GM18907 (cell line): ENCODE measurements around the gene MUC5AC.
"Not testable (repeated sequence)": the region's sequence is repeated elsewhere in the genome, so short reads cannot be mapped to it uniquely, and the experiment has no call there.

ENCODE experiments used
- ATAC-seq: cut with Tn5 transposase; IDR thresholded peaks from one replicate; pipeline ENCODE4 v1.9.1; 2021; ENCODE audit warnings: mild to moderate bottlenecking, moderate library complexity; ENCODE audit not compliant: unreplicated experiment

Gene MUC5AC

GRCh38 chr11:1206391-1207271, 48.9 kb downstream of the MUC5AC start:
- no peak for ATAC-seq

GRCh38 chr11:1207401-1208143, 49.8 kb downstream of the MUC5AC start:
- ATAC-seq: no peak

- no peak for ATAC-seq
These were observed 50.3 kb downstream of the MUC5AC start for GRCh38 chr11:1208144-1208393.

- no peak for ATAC-seq
These were observed 50.9 kb downstream of the MUC5AC start for GRCh38 chr11:1208394-1209261.

- no peak for ATAC-seq
These were observed 51.8 kb downstream of the MUC5AC start for GRCh38 chr11:1209371-1210057.

GRCh38 chr11:1211838-1212237, 54.1 kb downstream of the MUC5AC start:
- ATAC-seq: no peak

GRCh38 chr11:1215826-1216225, 58.1 kb downstream of the MUC5AC start:
- not testable (repeated sequence) for ATAC-seq

GRCh38 chr11:1217151-1217550, 59.4 kb downstream of the MUC5AC start:
- ATAC-seq: no peak

- no peak for ATAC-seq
These were observed 60.6 kb downstream of the MUC5AC start for GRCh38 chr11:1218256-1218787.

GRCh38 chr11:1218788-1219445, 61.2 kb downstream of the MUC5AC start:
- ATAC-seq: no peak

GRCh38 chr11:1219446-1219833, 61.7 kb downstream of the MUC5AC start:
- no peak for ATAC-seq

GRCh38 chr11:1219834-1220815, 62.4 kb downstream of the MUC5AC start:
- no peak for ATAC-seq

GRCh38 chr11:1220941-1221721, 63.4 kb downstream of the MUC5AC start:
- ATAC-seq: no peak

- ATAC-seq: no peak
These were observed 64.1 kb downstream of the MUC5AC start for GRCh38 chr11:1221848-1222311.

GRCh38 chr11:1222491-1223345, 65.0 kb downstream of the MUC5AC start, which contains the start of gene MUC5B:
MUC5B (plus strand) TSS chr11:1223066; CDS start chr11:1223124, 58 bp downstream.
- ATAC-seq: no peak

- ATAC-seq: no peak
These were observed 65.8 kb downstream of the MUC5AC start for GRCh38 chr11:1223346-1224110.
